Measurements from ENCODE around the gene HECW1.
"Not testable (repeated sequence)": the region's sequence is repeated elsewhere in the genome, so short reads cannot be mapped to it uniquely, and the experiment has no call there.

The HECW1 gene

GRCh38 chr7:43537765-43538403 lies 425.4 kb downstream of the HECW1 start:
- no peak for DNase-seq (ENCODE audit: low spot score)

GRCh38 chr7:43538404-43538771 lies 425.9 kb downstream of the HECW1 start:
- no peak for DNase-seq (ENCODE audit: low spot score)

GRCh38 chr7:43540471-43540870 lies 428.0 kb downstream of the HECW1 start:
- no peak for DNase-seq (ENCODE audit: low spot score)

GRCh38 chr7:43542716-43543115 lies 430.3 kb downstream of the HECW1 start:
- no peak for DNase-seq (ENCODE audit: low spot score)

- DNase-seq (ENCODE audit: low spot score) = no peak
These were observed 433.8 kb downstream of the HECW1 start for GRCh38 chr7:43546231-43546630.

- DNase-seq (ENCODE audit: low spot score) = no peak
These were observed 438.0 kb downstream of the HECW1 start for GRCh38 chr7:43550427-43550826.

- no peak for DNase-seq (ENCODE audit: low spot score)
These were observed 439.7 kb downstream of the HECW1 start for GRCh38 chr7:43552122-43552521.

GRCh38 chr7:43553999-43554398 lies 441.6 kb downstream of the HECW1 start:
- no peak for DNase-seq (ENCODE audit: low spot score)

- DNase-seq (ENCODE audit: low spot score) = no peak
These were observed 442.0 kb downstream of the HECW1 start for GRCh38 chr7:43554423-43554822.

GRCh38 chr7:43557831-43558495 lies 445.5 kb downstream of the HECW1 start:
- no peak for DNase-seq (ENCODE audit: low spot score)

GRCh38 chr7:43559171-43559945 lies 446.9 kb downstream of the HECW1 start:
- no peak for DNase-seq (ENCODE audit: low spot score)

GRCh38 chr7:43559946-43560335 lies 447.5 kb downstream of the HECW1 start:
- DNase-seq (ENCODE audit: low spot score) = no peak

- DNase-seq (ENCODE audit: low spot score) = no peak
These were observed 448.4 kb downstream of the HECW1 start for GRCh38 chr7:43560742-43561330.

GRCh38 chr7:43562383-43562782 lies 449.9 kb downstream of the HECW1 start:
- DNase-seq (ENCODE audit: low spot score) = no peak

- no peak for DNase-seq (ENCODE audit: low spot score)
These were observed 453.3 kb downstream of the HECW1 start for GRCh38 chr7:43565786-43566185.

GRCh38 chr7:43568529-43568928 lies 456.1 kb downstream of the HECW1 start:
- DNase-seq (ENCODE audit: low spot score) = no peak

GRCh38 chr7:43569424-43569823 lies 457.0 kb downstream of the HECW1 start:
- no peak for DNase-seq (ENCODE audit: low spot score)

- DNase-seq (ENCODE audit: low spot score) = no peak
These were observed 458.4 kb downstream of the HECW1 start for GRCh38 chr7:43570688-43571365.

GRCh38 chr7:43572516-43573049 lies 460.1 kb downstream of the HECW1 start:
- DNase-seq (ENCODE audit: low spot score) = peak; percentile 72

- not testable (repeated sequence) for DNase-seq (ENCODE audit: low spot score)
These were observed 461.4 kb downstream of the HECW1 start for GRCh38 chr7:43573832-43574231.

GRCh38 chr7:43575506-43575905 lies 463.1 kb downstream of the HECW1 start:
- DNase-seq (ENCODE audit: low spot score) = no peak

GRCh38 chr7:43576241-43576640 lies 463.8 kb downstream of the HECW1 start:
- no peak for DNase-seq (ENCODE audit: low spot score)
